ENCODE results near the gene NCBP2. TPM values are rescaled to one million over a fixed set of nuclear protein-coding genes. Genes with fewer than 3 reads are reported as not detected.

NCBP2 gene
- total RNA-seq, 1 experiment from 2014 or later, result 119 TPM

- Histone ChIP-seq H4K20me1 (ENCODE audit: low read length) (no peaks in the 10 kb centered on the region), H3K27ac (ENCODE audit: low read length) (no peak overlapping the region), H3K4me1 (ENCODE audit: insufficient read depth, low read length) (peaks cover 6% of the 10 kb centered on the region; the same call in 1 of the 2 replicates), H3F3A (ENCODE audit: low read length, unreplicated experiment) (no peaks in the 10 kb centered on the region), H3K4me2 (ENCODE audit: low read length) (no peak overlapping the region), H3K9me3 (ENCODE audit: low read length) (no peaks in the 10 kb centered on the region), H3K4me3 (ENCODE audit: low read length) (no peak overlapping the region), H3K79me2 (ENCODE audit: low read length) (0 out of 2 replicates have a peak, but pooled peaks cover 5% of the 10 kb centered on the region), H2AFZ (ENCODE audit: low read length) (no peak overlapping the region), H3K27me3 (ENCODE audit: low read length) (no peaks in the 10 kb centered on the region), H3K9me2 (replicated peaks; ENCODE audit: low read length) (no peaks in the 10 kb centered on the region), H3K36me3 (ENCODE audit: low read depth, low read length) (no peaks in the 10 kb centered on the region), H3K9ac (ENCODE audit: low read length) (no peak overlapping the region)
- ChIA-PET POLR2A (ENCODE audit: unreplicated experiment) (no interaction called here), CTCF (no interaction called here)
- BruUV-seq (replicated peaks), result no TSS peak
- DNase-seq (no peak), ATAC-seq (no peak)
- TF ChIP-seq EZH2 (IDR thresholded peaks at IDR 0.05; ENCODE audit: low read length, unreplicated experiment), result no peak
- TF ChIP-seq EZH2phosphoT487 (IDR thresholded peaks at IDR 0.05; ENCODE audit: borderline replicate concordance, low read length), result no peak
- no peak for TF ChIP-seq CTCF (conservative IDR thresholded peaks at IDR 0.05; ENCODE audit: low read depth, low read length)
- intact Hi-C loops (cut with micrococcal nuclease), result no loop called here
These were observed 23.5 kb upstream of the NCBP2 start for GRCh38 chr3:196965804-196966173.

DNA sequence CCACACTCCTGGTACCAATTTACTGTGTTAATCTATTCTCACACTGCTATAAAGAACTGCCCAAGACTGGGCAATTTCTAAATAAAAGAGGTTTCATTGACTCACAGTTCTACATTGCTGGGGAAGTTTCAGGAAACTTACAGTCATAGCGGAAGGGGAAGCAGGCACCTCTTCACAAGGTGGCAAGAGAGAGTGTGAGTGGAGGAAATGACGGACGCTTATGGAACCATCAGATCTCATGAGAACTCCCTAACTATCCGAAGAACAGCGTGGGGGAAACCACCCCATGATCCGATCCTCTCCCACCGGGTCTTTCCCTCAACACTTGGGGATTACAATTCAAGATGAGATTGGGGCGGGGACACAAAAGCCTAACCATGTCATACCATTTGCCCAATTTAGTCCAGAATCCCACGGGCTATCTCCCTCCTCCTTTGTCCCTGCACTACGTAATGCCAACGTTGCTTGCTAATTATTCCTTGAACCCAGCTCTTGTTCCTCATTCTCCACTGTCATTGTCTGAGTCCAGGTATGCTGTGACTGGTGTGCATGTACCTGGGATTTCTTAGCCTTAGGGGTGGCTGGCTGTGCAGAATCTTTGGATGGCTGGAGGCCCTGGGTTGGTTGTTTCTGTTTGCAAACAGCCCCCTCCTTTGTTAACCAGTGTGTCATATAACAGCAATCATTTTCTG is 22.9 kb upstream of the NCBP2 start:
- ATAC-seq (no peak), DNase-seq (no peak)
- H3K27me3 ChIP-seq (ENCODE audit: low read length), result no peaks in the 10 kb centered on the region
- H3K4me1 ChIP-seq (ENCODE audit: insufficient read depth, low read length), result peaks cover 4% of the 10 kb centered on the region; the same call in 1 of the 2 replicates
- BruUV-seq (replicated peaks), result no TSS peak
- intact Hi-C loops (cut with micrococcal nuclease), result no loop called here
- no peak for TF ChIP-seq EZH2phosphoT487 (IDR thresholded peaks at IDR 0.05; ENCODE audit: borderline replicate concordance, low read length)
- TF ChIP-seq EZH2 (IDR thresholded peaks at IDR 0.05; ENCODE audit: low read length, unreplicated experiment), result no peak
- TF ChIP-seq CTCF (conservative IDR thresholded peaks at IDR 0.05; ENCODE audit: low read depth, low read length), result no peak
- no peaks in the 10 kb centered on the region for H4K20me1 ChIP-seq (ENCODE audit: low read length)
- no peaks in the 10 kb centered on the region for H3F3A ChIP-seq (ENCODE audit: low read length, unreplicated experiment)
- no peak overlapping the region for H3K27ac ChIP-seq (ENCODE audit: low read length)
- ChIA-PET CTCF (no interaction called here), POLR2A (ENCODE audit: unreplicated experiment) (no interaction called here)
- no peak overlapping the region for H3K9ac ChIP-seq (ENCODE audit: low read length)
- no peak overlapping the region for H3K4me3 ChIP-seq (ENCODE audit: low read length)
- H3K9me3 ChIP-seq (ENCODE audit: low read length), result no peaks in the 10 kb centered on the region
- no peaks in the 10 kb centered on the region for H3K36me3 ChIP-seq (ENCODE audit: low read depth, low read length)
- H3K9me2 ChIP-seq (replicated peaks; ENCODE audit: low read length), result no peaks in the 10 kb centered on the region
- no peak overlapping the region for H2AFZ ChIP-seq (ENCODE audit: low read length)
- no peak overlapping the region for H3K4me2 ChIP-seq (ENCODE audit: low read length)
- 0 out of 2 replicates have a peak, but pooled peaks cover 5% of the 10 kb centered on the region for H3K79me2 ChIP-seq (ENCODE audit: low read length)

GRCh38 chr3:196963631-196963953 is 21.3 kb upstream of the NCBP2 start:
- H3K4me1 ChIP-seq (ENCODE audit: insufficient read depth, low read length), result no peaks in the 10 kb centered on the region
- no peak overlapping the region for H3K4me3 ChIP-seq (ENCODE audit: low read length)
- no peak for DNase-seq
- H2AFZ ChIP-seq (ENCODE audit: low read length), result no peak overlapping the region
- ChIA-PET CTCF (interaction anchor here (0.6 kb wide), 1 partner anchor 96 kb away, joined by 3 read pairs; the partner anchor contains the start of gene SENP5), POLR2A (ENCODE audit: unreplicated experiment) (no interaction called here)
- H3K9ac ChIP-seq (ENCODE audit: low read length), result no peak overlapping the region
- no peaks in the 10 kb centered on the region for H3K27me3 ChIP-seq (ENCODE audit: low read length)
- H3K27ac ChIP-seq (ENCODE audit: low read length), result no peak overlapping the region
- H3F3A ChIP-seq (ENCODE audit: low read length, unreplicated experiment), result no peaks in the 10 kb centered on the region
- no peak overlapping the region for H3K4me2 ChIP-seq (ENCODE audit: low read length)
- TF ChIP-seq EZH2phosphoT487 (IDR thresholded peaks at IDR 0.05; ENCODE audit: borderline replicate concordance, low read length) (no peak), CTCF (conservative IDR thresholded peaks at IDR 0.05; ENCODE audit: low read depth, low read length) (no peak), EZH2 (IDR thresholded peaks at IDR 0.05; ENCODE audit: low read length, unreplicated experiment) (no peak)
- intact Hi-C loops (cut with micrococcal nuclease), result no loop called here
- no TSS peak for BruUV-seq (replicated peaks)
- H4K20me1 ChIP-seq (ENCODE audit: low read length), result no peaks in the 10 kb centered on the region
- no peaks in the 10 kb centered on the region for H3K36me3 ChIP-seq (ENCODE audit: low read depth, low read length)
- no peak for ATAC-seq
- H3K9me3 ChIP-seq (ENCODE audit: low read length), result no peaks in the 10 kb centered on the region
- H3K79me2 ChIP-seq (ENCODE audit: low read length), result 0 out of 2 replicates have a peak, but pooled peaks cover 5% of the 10 kb centered on the region
- no peaks in the 10 kb centered on the region for H3K9me2 ChIP-seq (replicated peaks; ENCODE audit: low read length)
